Smooth muscle cell of the brain vasculature (primary cell): ENCODE data around the gene FNBP1L.
"Not testable (repeated sequence)": the region's sequence is repeated elsewhere in the genome, so short reads cannot be mapped to it uniquely, and the experiment has no call there.

ENCODE experiments used
- DNase-seq: peaks from one replicate; pipeline ENCODE4 v3.0.0-alpha.2; 2012; ENCODE audit warnings: low read depth, low spot score

The FNBP1L gene

GRCh38 chr1:93571623-93572310, 123.8 kb downstream of the FNBP1L start:
- DNase-seq, result no peak

- DNase-seq, result no peak
Measured at GRCh38 chr1:93573940-93574469, 126.1 kb downstream of the FNBP1L start.

DNA sequence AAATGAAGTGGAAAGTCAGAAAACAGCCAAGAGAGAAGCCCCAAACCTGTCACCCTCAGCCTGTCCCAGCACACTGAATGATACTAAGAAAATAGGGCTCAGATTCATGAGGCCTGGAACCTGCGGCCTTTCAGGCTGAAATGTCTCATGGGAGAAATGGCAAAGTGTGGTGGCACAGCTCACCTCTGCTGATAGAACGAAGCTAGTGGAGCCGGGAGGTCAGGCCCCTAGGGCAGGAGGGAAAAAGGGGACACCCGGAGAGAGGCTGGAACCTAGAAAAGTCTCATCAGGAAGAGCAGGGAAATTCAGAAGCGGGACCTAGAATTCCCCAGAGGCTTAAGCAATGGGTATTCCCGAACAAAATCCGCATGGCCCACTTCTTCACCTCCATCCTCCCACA, 126.6 kb downstream of the FNBP1L start:
- DNase-seq, result no peak

GRCh38 chr1:93574991-93575390, 127.1 kb downstream of the FNBP1L start:
- DNase-seq, result no peak

- no peak for DNase-seq
Measured at GRCh38 chr1:93575621-93576284, 127.8 kb downstream of the FNBP1L start.

- no peak for DNase-seq
Measured at GRCh38 chr1:93576346-93576745, 128.4 kb downstream of the FNBP1L start.

DNA sequence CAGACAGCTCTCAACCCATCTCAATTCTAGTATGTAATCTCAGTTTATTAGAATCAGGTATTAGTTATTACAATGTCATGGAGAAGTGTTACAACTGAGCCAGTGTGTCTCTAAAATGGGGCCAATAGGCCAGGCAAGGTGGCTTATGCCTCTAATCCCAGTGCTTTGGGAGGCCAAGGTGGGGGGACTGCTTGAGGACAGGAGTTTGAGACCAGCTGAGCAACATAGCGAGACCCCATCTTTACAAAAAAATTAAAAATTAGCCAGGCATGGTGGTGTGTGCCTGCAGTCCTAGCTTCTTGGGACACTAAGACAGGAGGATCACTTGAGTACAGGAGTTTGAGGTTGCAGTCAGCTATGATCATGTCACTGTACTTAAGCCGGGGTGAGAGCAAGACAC, 128.8 kb downstream of the FNBP1L start:
- DNase-seq, result no peak

GRCh38 chr1:93577536-93578432, 129.9 kb downstream of the FNBP1L start:
- no peak for DNase-seq

- DNase-seq, result no peak
Measured at GRCh38 chr1:93578433-93578830, 130.5 kb downstream of the FNBP1L start.

DNA sequence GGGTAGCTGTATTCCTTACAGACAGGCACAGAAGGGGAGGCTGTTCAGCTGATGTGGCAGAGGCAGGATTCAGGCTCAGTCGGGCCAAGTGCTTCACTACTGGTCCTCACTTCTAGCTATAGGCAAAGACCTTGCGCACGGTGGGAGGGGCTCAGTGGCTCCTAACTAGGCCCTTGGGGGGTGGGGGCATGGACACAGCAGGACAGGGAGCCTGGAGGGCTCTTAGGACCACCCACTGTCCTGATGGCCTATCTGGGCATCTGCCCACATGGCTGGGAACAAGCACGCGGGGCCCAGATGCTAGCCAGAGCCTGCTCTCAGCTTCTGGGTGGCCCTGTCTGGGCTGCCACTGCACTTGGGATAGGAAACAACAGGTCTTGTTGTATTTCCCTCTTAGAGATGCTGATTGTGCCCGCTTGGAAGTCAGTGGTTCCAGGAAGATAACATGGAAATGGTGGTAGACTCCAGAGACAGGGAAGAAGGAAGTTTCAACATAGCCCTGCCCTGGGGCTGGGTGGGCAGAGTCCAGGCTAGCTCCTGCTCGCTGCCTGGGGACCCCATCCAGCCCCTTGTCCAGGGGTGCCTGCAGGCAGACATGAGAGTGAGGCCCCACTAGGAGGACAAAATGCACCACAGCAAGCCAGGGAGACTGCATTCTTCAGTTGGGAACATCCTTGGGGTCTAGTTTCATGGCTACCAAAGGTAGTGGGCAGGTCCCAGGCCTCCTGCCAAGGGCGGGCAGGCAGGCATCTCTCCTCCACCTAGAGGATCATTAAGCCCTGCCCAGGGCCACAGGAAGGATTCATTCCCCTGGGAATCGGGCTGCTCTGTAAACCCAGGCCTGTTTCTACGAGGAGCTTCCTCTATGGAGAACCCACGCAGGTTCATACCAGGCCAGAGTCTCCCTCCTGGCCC, 131.2 kb downstream of the FNBP1L start:
- DNase-seq, result no peak

DNA sequence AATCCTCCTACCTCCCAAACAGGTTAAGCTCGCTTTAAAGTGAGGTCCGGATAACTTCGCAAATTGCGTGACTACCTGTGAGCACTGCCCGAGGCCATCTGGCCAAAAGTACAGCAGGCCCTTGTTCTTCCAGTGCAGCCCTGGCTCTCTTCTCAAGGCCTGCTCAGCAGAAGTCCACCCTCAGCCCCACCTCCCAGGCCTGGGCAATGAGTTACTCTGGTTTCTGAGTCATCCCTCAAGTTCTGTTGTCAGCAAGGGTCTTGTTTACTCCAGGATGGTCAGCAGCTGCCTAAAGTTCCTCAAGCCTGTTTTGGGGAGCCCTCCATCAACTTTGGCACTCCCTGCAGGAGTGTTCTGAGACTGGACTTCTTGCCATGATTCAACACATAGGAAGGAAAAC, 132.0 kb downstream of the FNBP1L start:
- DNase-seq, result peak; percentile 74

DNA sequence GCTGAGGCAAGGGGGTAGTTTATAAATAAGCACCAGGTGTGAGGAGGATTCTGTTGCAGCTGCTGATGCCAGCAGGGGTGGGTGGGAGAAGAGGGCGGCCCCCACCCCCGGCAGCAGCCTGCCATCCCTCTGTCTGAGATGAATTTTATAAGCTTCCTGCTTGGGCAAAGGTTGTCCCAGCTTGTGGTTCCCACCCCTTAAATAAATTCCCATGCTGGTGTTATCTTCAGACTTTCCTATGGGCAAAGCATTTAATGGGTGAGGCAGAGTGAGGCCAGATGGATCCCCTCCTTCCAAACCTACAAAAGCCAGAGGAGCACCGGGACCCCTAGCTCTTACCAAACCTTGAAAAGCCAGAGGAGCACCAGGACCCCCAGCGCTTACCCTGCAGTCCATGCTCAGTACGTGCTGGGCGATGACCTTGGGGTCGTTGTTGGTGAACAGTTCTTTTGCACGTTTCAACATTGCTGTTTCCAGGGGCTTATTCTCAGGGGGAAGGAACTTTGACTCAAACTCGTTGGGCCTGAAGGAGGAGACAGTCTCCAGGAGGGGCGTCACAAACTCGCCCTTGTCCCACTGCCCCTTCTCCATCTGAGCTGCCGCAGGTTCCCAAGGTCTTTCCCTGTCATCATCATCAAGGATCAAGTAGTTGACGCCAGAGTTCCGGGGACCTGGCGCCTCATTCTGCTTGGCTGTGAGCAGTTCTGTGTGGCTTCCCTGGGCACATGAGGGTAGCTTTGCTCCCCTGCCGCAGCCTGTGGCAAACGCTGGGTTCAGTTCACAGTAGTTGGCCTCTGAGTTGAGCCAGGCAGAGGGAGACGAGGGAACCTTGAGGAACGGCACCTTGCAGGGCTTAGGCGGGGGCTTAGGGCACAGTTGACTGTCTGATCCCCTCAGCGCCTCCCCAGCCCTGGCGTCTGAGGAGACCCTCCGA, 134.3 kb downstream of the FNBP1L start:
- no peak for DNase-seq

GRCh38 chr1:93584261-93585003, 136.5 kb downstream of the FNBP1L start:
- no peak for DNase-seq

GRCh38 chr1:93585059-93585966, 137.4 kb downstream of the FNBP1L start:
- no peak for DNase-seq

DNA sequence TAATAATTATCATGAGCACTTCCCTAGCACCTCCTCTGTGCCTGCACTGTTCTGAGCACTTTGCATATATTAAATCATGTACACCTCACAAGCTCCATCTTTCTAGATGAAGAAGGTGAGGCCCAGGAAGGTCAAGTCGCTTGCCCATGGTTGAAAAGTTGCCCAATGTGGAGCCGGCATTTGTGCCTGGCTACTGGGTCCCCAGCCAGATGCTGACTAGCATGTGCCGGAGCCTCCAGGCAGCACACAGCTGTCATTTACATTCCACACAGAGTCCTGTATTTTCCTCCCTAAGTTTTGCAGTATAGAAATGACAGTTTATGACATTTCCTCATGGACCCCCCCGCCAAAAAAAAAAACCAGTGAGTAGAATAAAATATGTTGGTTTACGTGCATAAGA, 139.4 kb downstream of the FNBP1L start:
- DNase-seq, result no peak

DNA sequence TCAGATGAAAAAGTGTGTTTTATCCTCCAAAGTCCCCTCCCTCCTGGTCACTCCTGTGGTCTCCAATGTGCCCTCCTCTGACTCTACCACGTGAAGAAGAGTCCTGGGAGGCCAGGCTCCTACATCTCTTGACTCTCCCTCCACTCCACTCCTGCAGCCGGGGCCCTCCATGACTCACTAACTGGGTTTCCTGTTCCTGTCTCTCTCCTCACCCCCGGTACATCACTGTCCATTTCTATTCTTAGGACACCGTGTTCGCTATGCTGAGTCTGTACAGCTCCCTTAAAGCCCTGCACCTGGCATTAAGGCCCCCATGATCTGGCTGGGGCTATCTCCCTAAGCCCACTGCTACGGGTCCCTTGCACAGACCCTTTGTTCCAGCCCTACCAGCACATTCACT, 140.3 kb downstream of the FNBP1L start:
- DNase-seq, result no peak

DNA sequence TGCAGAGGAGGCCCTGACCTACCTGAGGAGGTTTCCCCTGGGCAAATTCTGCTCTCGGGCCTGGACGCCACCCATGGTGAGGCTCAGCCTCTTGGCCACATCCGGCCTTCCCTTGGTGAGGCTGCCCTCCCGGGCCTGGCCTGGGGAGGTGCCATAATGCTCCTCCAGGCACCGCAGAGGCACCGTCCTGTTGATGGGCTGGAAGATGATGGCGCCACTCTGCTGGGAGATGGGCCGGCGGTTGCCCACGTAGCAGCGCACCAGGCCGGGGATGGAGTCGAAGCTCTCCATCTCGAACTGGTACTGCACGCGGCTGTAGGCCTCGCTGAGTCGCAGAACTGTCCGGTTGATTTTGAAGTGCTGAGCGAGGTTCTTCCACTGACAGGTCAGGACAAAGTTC, 141.0 kb downstream of the FNBP1L start:
- no peak for DNase-seq

- not testable (repeated sequence) for DNase-seq
Measured at GRCh38 chr1:93591291-93591675, 143.4 kb downstream of the FNBP1L start.
